ENCODE measurements around the gene SRA1. TPM values are rescaled to one million over a fixed set of nuclear protein-coding genes. Genes with fewer than 3 reads are reported as not detected.

The SRA1 gene
- total and polyA plus RNA-seq, 4 donors: 12.9 to 41.1 (median 19.8) TPM

- TF ChIP-seq RXRA (IDR thresholded peaks at IDR 0.05): peak; percentile 80
- TF ChIP-seq SP1 (IDR thresholded peaks at IDR 0.05): peak; percentile 59
- no peak for TF ChIP-seq HNF4G (IDR thresholded peaks at IDR 0.05)
- no peak for TF ChIP-seq JUND (IDR thresholded peaks at IDR 0.05)
- no peak for TF ChIP-seq GABPA (IDR thresholded peaks at IDR 0.05 in 1 of 2, conservative IDR thresholded peaks at IDR 0.05 in 1 of 2)
- TF ChIP-seq RAD21 (IDR thresholded peaks at IDR 0.05): peak in 1 of 2 donors; percentile 25
- no peak for TF ChIP-seq REST (IDR thresholded peaks at IDR 0.05)
- peak in 1 of 2 donors; percentile 45 for TF ChIP-seq HNF4A (conservative IDR thresholded peaks at IDR 0.05)
- TF ChIP-seq EGR1 (IDR thresholded peaks at IDR 0.05; ENCODE audit: low read depth in 2 of 2): peak in 1 of 2 donors; percentile 6
- TF ChIP-seq MAX (IDR thresholded peaks at IDR 0.05): peak; percentile 55
- peak; percentile 9 for TF ChIP-seq NR2F2 (IDR thresholded peaks at IDR 0.05)
- no peak for DNase-seq (ENCODE audit: low spot score)
- no peaks in the 10 kb centered on the region for H3K9me3 ChIP-seq (ENCODE audit: control insufficient read depth in 4 of 4, low read length in 3 of 4)
- peaks cover 0 to 26% (median 19%) of the 10 kb centered on the region in 4 donors for H3K36me3 ChIP-seq (ENCODE audit: control insufficient read depth in 4 of 4, insufficient read depth in 3 of 4, low read depth in 1 of 4, low read length in 3 of 4)
- no peaks in the 10 kb centered on the region for H3K27me3 ChIP-seq (ENCODE audit: control insufficient read depth in 4 of 4, insufficient read depth in 4 of 4, low read length in 3 of 4)
- 6% methylated on average over 5 of the region's 5 CpGs for WGBS
- peaks cover 8 to 40% (median 33%) of the 10 kb centered on the region in 4 donors for H3K4me1 ChIP-seq (ENCODE audit: control insufficient read depth in 4 of 4, insufficient read depth in 4 of 4, low read length in 3 of 4)
- peak overlapping the region; percentile 91 to 99 for H3K27ac ChIP-seq (ENCODE audit: low read depth in 1 of 2, low read length in 2 of 2)
- H3K4me3 ChIP-seq (ENCODE audit: low read depth in 1 of 3, low read length in 3 of 3): peak overlapping the region; percentile 9 to 50 (median 30)
- H3K9ac ChIP-seq (ENCODE audit: low read depth in 1 of 2, low read length in 2 of 2): peak overlapping the region; percentile 60 to 75
Observed at GRCh38 chr5:140548300-140548688, 9.0 kb downstream of the SRA1 start.

GRCh38 chr5:140547508-140548299, 9.6 kb downstream of the SRA1 start, which contains the start of gene EIF4EBP3:
Gene EIF4EBP3 (plus strand): TSS chr5:140547662. CDS start chr5:140547738, 76 bp downstream.
- H3K4me3 ChIP-seq (ENCODE audit: low read depth in 1 of 3, low read length in 3 of 3): peak within 1 kb of the TSS; percentile 30 to 50 (median 37)
- peaks cover 0 to 27% (median 20%) of the 10 kb centered on the region in 4 donors for H3K36me3 ChIP-seq (ENCODE audit: control insufficient read depth in 4 of 4, insufficient read depth in 3 of 4, low read depth in 1 of 4, low read length in 3 of 4)
- WGBS: 1% methylated on average over 52 of the region's 52 CpGs
- H3K27me3 ChIP-seq (ENCODE audit: control insufficient read depth in 4 of 4, insufficient read depth in 4 of 4, low read length in 3 of 4): no peaks in the 10 kb centered on the region
- no peaks in the 10 kb centered on the region for H3K9me3 ChIP-seq (ENCODE audit: control insufficient read depth in 4 of 4, low read length in 3 of 4)
- H3K9ac ChIP-seq (ENCODE audit: low read depth in 1 of 2, low read length in 2 of 2): peak within 1 kb of the TSS; percentile 60 to 75
- H3K4me1 ChIP-seq (ENCODE audit: control insufficient read depth in 4 of 4, insufficient read depth in 4 of 4, low read length in 3 of 4): peaks cover 8 to 40% (median 33%) of the 10 kb centered on the region in 4 donors
- H3K27ac ChIP-seq (ENCODE audit: low read depth in 1 of 2, low read length in 2 of 2): peak within 1 kb of the TSS; percentile 91 to 99
- DNase-seq (ENCODE audit: low spot score): peak; percentile 94
- TF ChIP-seq FOXA1 (IDR thresholded peaks at IDR 0.05): peak; percentile 57
- no peak for TF ChIP-seq ZBTB33 (IDR thresholded peaks at IDR 0.05)
- peak; percentile 13 to 92 for TF ChIP-seq EGR1 (IDR thresholded peaks at IDR 0.05; ENCODE audit: low read depth in 2 of 2)
- TF ChIP-seq GABPA (IDR thresholded peaks at IDR 0.05 in 1 of 2, conservative IDR thresholded peaks at IDR 0.05 in 1 of 2): peak in 1 of 2 donors; percentile 79
- peak; percentile 37 for TF ChIP-seq REST (IDR thresholded peaks at IDR 0.05)
- TF ChIP-seq NR2F2 (IDR thresholded peaks at IDR 0.05): peak; percentile 82
- TF ChIP-seq TAF1 (conservative IDR thresholded peaks at IDR 0.05): no peak
- peak; percentile 98 for TF ChIP-seq MAX (IDR thresholded peaks at IDR 0.05)
- TF ChIP-seq ATF3 (IDR thresholded peaks at IDR 0.05): no peak
- peak in 1 of 2 donors; percentile 79 for TF ChIP-seq RXRA (IDR thresholded peaks at IDR 0.05)
- TF ChIP-seq CTCF (IDR thresholded peaks at IDR 0.05; ENCODE audit: low read depth, low read length, missing input control): peak; percentile 67
- TF ChIP-seq SP1 (IDR thresholded peaks at IDR 0.05): no peak
- TF ChIP-seq RAD21 (IDR thresholded peaks at IDR 0.05): peak; percentile 60 to 69
- peak; percentile 5 for TF ChIP-seq YY1 (IDR thresholded peaks at IDR 0.05)
- TF ChIP-seq FOXA2 (IDR thresholded peaks at IDR 0.05): no peak
- TF ChIP-seq JUND (IDR thresholded peaks at IDR 0.05): no peak
- TF ChIP-seq HNF4G (IDR thresholded peaks at IDR 0.05): peak; percentile 85
